Endothelial cell of umbilical vein (primary cell): ENCODE results near the gene SLC14A1. TPM values are rescaled to one million over a fixed set of nuclear protein-coding genes. Genes with fewer than 3 reads are reported as not detected.

Experiments
- BruUV-seq: library from RNA; stranded (reverse); fragments of 400-500 nt; replicated peaks from 2 replicates; lab custom pipeline; 2021; lab: Mats Ljungman, UMichigan
- CTCF ChIA-PET: fragments of 300-600, 350-600 bp; sonication (Branson Sonifier 250); formaldehyde crosslinking; loops from one replicate; lab custom pipeline; 2021; ENCODE audit warnings: antibody characterized with exemption, inconsistent platforms; lab: Charles Lee
- POLR2A ChIA-PET: fragments of 300-600, 350-600 bp; sonication (Branson Sonifier 250); formaldehyde crosslinking; loops from one replicate; lab custom pipeline; 2021; ENCODE audit warnings: antibody characterized with exemption, inconsistent platforms; lab: Charles Lee
- DNase-seq: peaks from one replicate; pipeline ENCODE4 v3.0.0-alpha.2; 2011; ENCODE audit warnings: low read depth, low spot score
- FAIRE-seq: peaks from 2 replicates; lab custom pipeline; 2011; peaks lifted over from hg19 to GRCh38; lab: Jason Lieb, UNC
- H2AFZ ChIP-seq: 2 replicates; pipeline ENCODE4 v1.6.0; 2012; ENCODE audit warnings: low read depth, low read length, control low read depth, inconsistent platforms
- H3K27ac ChIP-seq: 2 replicates; pipeline ENCODE4 v1.5.1; 2011; ENCODE audit warnings: low read depth, mild to moderate bottlenecking, control low read depth, low read length, moderate library complexity; ENCODE audit not compliant: insufficient read depth
- H3K27me3 ChIP-seq, 2 experiments: 2 replicates each; pipeline versions ENCODE4 v1.6.0 to v1.6.1; 2011; ENCODE audit warnings: low read length in 2 of 2, mixed read lengths in 1 of 2; ENCODE audit not compliant: control insufficient read depth in 2 of 2, insufficient read depth in 2 of 2
- H3K36me3 ChIP-seq, 2 experiments: 2 replicates in 1 of 2; 3 replicates in 1 of 2; pipeline ENCODE4 v1.5.1; 2011; ENCODE audit warnings: low read length in 2 of 2, mild to moderate bottlenecking in 1 of 2, moderate library complexity in 1 of 2; ENCODE audit not compliant: control insufficient read depth in 2 of 2, insufficient read depth in 2 of 2; ENCODE audit errors: extremely low read depth in 1 of 2
- H3K4me1 ChIP-seq: 3 replicates; pipeline ENCODE4 v1.5.1; 2011; ENCODE audit warnings: mild to moderate bottlenecking, low read length; ENCODE audit not compliant: control insufficient read depth, insufficient read depth; ENCODE audit errors: extremely low read depth
- H3K4me2 ChIP-seq: 2 replicates; pipeline ENCODE4 v1.6.1; 2011; ENCODE audit warnings: low read length, control low read depth, mixed read lengths; ENCODE audit not compliant: insufficient read depth
- H3K4me3 ChIP-seq, 3 experiments: fragments of 200-600 bp in 1 of 3; sonication (generic), shearing (Covaris generic) in 1 of 3; replicated peaks in 1 of 3; 2 replicates each; pipeline ENCODE4 v1.5.1; 2011 to 2016; ENCODE audit warnings: control low read depth in 3 of 3, low read length in 3 of 3, mild to moderate bottlenecking in 2 of 3, inconsistent platforms in 1 of 3, low read depth in 1 of 3, moderate library complexity in 1 of 3; ENCODE audit not compliant: insufficient read depth in 1 of 3
- H3K79me2 ChIP-seq: 2 replicates; pipeline ENCODE4 v1.6.0; 2012; ENCODE audit warnings: low read length, inconsistent platforms; ENCODE audit not compliant: control insufficient read depth, insufficient read depth
- H3K9ac ChIP-seq: replicated peaks from 2 replicates; pipeline ENCODE3; 2011; ENCODE audit warnings: low read length, control low read depth; ENCODE audit not compliant: insufficient read depth; ENCODE audit errors: extremely low read depth
- H3K9me1 ChIP-seq: replicated peaks from 3 replicates; pipeline ENCODE4 v1.6.0; 2011; ENCODE audit warnings: mild to moderate bottlenecking, low read length; ENCODE audit not compliant: control insufficient read depth, insufficient read depth; ENCODE audit errors: extremely low read depth
- H3K9me3 ChIP-seq: replicated peaks from 2 replicates; pipeline ENCODE4 v1.5.1; 2012; ENCODE audit warnings: low read length, inconsistent platforms; ENCODE audit not compliant: control insufficient read depth, insufficient read depth
- H4K20me1 ChIP-seq: replicated peaks from 2 replicates; pipeline ENCODE3; 2011; ENCODE audit warnings: mild to moderate bottlenecking, low read length; ENCODE audit not compliant: control insufficient read depth, insufficient read depth; ENCODE audit errors: extremely low read depth
- CTCF ChIP-seq, 2 donors: IDR thresholded peaks; 1 replicate in 1 of 2; 2 replicates in 1 of 2; pipeline ENCODE4 v1.5.1; 2011; ENCODE audit warnings: low read length in 2 of 2, mild to moderate bottlenecking in 2 of 2, moderate library complexity in 2 of 2, control low read depth in 1 of 2, inconsistent platforms in 1 of 2, low read depth in 1 of 2; ENCODE audit not compliant: insufficient read depth in 1 of 2; ENCODE audit errors: extremely low read depth in 1 of 2
- EZH2 ChIP-seq: IDR thresholded peaks from 2 replicates; pipeline ENCODE4 v1.6.1; 2012; ENCODE audit warnings: borderline replicate concordance, low read depth, mild to moderate bottlenecking, moderate library complexity, low read length, inconsistent platforms; ENCODE audit not compliant: severe bottlenecking
- FOS ChIP-seq: IDR thresholded peaks from 2 replicates; pipeline ENCODE4 v1.6.1; 2011; ENCODE audit warnings: mild to moderate bottlenecking, low read length, moderate library complexity, borderline replicate concordance; ENCODE audit not compliant: insufficient read depth
- GATA2 ChIP-seq: IDR thresholded peaks from 2 replicates; pipeline ENCODE4 v1.7.0; 2011; ENCODE audit warnings: low read depth, mild to moderate bottlenecking, moderate library complexity, mixed read lengths, low read length; ENCODE audit not compliant: insufficient read length, insufficient read depth
- JUN ChIP-seq: IDR thresholded peaks from 2 replicates; pipeline ENCODE4 v1.6.1; 2011; ENCODE audit warnings: borderline replicate concordance, low read depth; ENCODE audit not compliant: insufficient read length, insufficient read depth
- MAX ChIP-seq: IDR thresholded peaks from 2 replicates; pipeline ENCODE4 v1.6.1; 2011; ENCODE audit not compliant: insufficient read depth, insufficient read length
- MYC ChIP-seq: IDR thresholded peaks from one replicate; pipeline ENCODE4 v1.6.1; 2011; ENCODE audit warnings: mild to moderate bottlenecking, low read depth, low read length
- POLR2A ChIP-seq: IDR thresholded peaks from 2 replicates; pipeline ENCODE4 v1.6.1; 2012; ENCODE audit warnings: low read depth, mild to moderate bottlenecking, control low read depth, low read length
- POLR2AphosphoS5 ChIP-seq: IDR thresholded peaks from 2 replicates; pipeline ENCODE4 v1.6.1; 2012; ENCODE audit warnings: low read depth, mild to moderate bottlenecking, control low read depth, low read length, moderate library complexity; ENCODE audit not compliant: insufficient read depth
- dilution Hi-C: fragments of 300-500 bp; cut with MboI; formaldehyde crosslinking; loops from one replicate; pipeline ENCODE4 v1.15.0; 2019; ENCODE audit warnings: low sequenced_read_pairs; ENCODE audit not compliant: extremely low pct_ligation_motif_present
- intact Hi-C: fragments of 100-400 bp; cut with micrococcal nuclease; formaldehyde crosslinking; loops from one replicate; pipeline ENCODE4 v1.10.0; 2022
- polyA plus RNA-seq, 4 experiments: library from polyadenylated mRNA; depleted of rRNA in 3 of 4; stranded (reverse) in 3 of 4; unstranded in 1 of 4; fragments of >200 nt; gene quantifications; 2 replicates each; pipeline versions ENCODE4 v1.2.1 to v1.2.3, GENCODE V29; 2011 to 2012; ENCODE audit warnings: missing spikeins in 1 of 4
- total RNA-seq: library from RNA; stranded (reverse); gene quantifications from 2 replicates; pipeline ENCODE4 v1.2.3, GENCODE V29; 2021

SLC14A1 gene
- total and polyA plus RNA-seq, 2 donors (not counting 3 experiments of a cell fraction or from before 2014, with no cell fraction given) = not detected

- Histone ChIP-seq H4K20me1 (no peaks in the 10 kb centered on the region), H3K4me3 (no peak overlapping the region), H3K9ac (no peak overlapping the region), H3K4me2 (no peak overlapping the region), H3K9me3 (no peaks in the 10 kb centered on the region), H3K9me1 (no peaks in the 10 kb centered on the region), H3K36me3 (no peaks in the 10 kb centered on the region), H3K79me2 (no peaks in the 10 kb centered on the region), H2AFZ (no peak overlapping the region), H3K27ac (no peak overlapping the region), H3K27me3 (no peaks in the 10 kb centered on the region), H3K4me1 (peaks cover 41% of the 10 kb centered on the region)
- DNase-seq = no peak
- no peak for FAIRE-seq
- CTCF ChIA-PET = no interaction called here
- no peak for TF ChIP-seq GATA2
- TF ChIP-seq FOS = no peak
- TF ChIP-seq POLR2AphosphoS5 = no peak
- TF ChIP-seq MYC = no peak
- TF ChIP-seq EZH2 = no peak
- TF ChIP-seq POLR2A = no peak
- TF ChIP-seq CTCF (IDR thresholded peaks at IDR 0.05; ENCODE audit: extremely low read depth in 1 of 2, insufficient read depth in 1 of 2, low read depth in 1 of 2, low read length in 2 of 2) = no peak
- TF ChIP-seq MAX = no peak
- no peak for TF ChIP-seq JUN
- no TSS peak for BruUV-seq
- dilution Hi-C loops (no loop called here), intact Hi-C loops (no loop called here)
- POLR2A ChIA-PET = no interaction called here
Measured at GRCh38 chr18:45760462-45761036, 36.6 kb downstream of the SLC14A1 start.
